IMR-90 (cell line): ENCODE data around the gene DIAPH2.
"Not testable (repeated sequence)": the region's sequence is repeated elsewhere in the genome, so short reads cannot be mapped to it uniquely, and the experiment has no call there.

Experiments used
- BHLHE40 ChIP-seq: fragments of 150-350 bp; IDR thresholded peaks from 2 replicates; pipeline ENCODE4 v1.6.1; 2016; ENCODE audit warnings: mild to moderate bottlenecking, low read depth, low read length
- CEBPB ChIP-seq: IDR thresholded peaks from 2 replicates; pipeline ENCODE4 v1.6.1; 2012; ENCODE audit warnings: low read depth, low read length, improper control_type of control experiment
- CHD1 ChIP-seq: IDR thresholded peaks from 2 replicates; pipeline ENCODE4 v1.6.1; 2012; ENCODE audit warnings: low read depth, low read length, improper control_type of control experiment
- CTCF ChIP-seq: conservative IDR thresholded peaks from 2 replicates; pipeline ENCODE4 v1.5.1; 2012; ENCODE audit warnings: mild to moderate bottlenecking, low read depth, low read length, improper control_type of control experiment
- ELK1 ChIP-seq: fragments of 150-350 bp; IDR thresholded peaks from 2 replicates; pipeline ENCODE4 v1.6.1; 2016; ENCODE audit warnings: low read depth, mild to moderate bottlenecking, low read length, moderate library complexity, borderline replicate concordance
- FOS ChIP-seq: fragments of 150-350 bp; IDR thresholded peaks from 2 replicates; pipeline ENCODE4 v1.6.1; 2016; ENCODE audit warnings: low read depth, low read length
- MAFK ChIP-seq: IDR thresholded peaks from 2 replicates; pipeline ENCODE4 v1.6.1; 2012; ENCODE audit warnings: low read depth, low read length, improper control_type of control experiment
- MAZ ChIP-seq: IDR thresholded peaks from 2 replicates; pipeline ENCODE4 v1.6.1; 2012; ENCODE audit warnings: low read depth, mild to moderate bottlenecking, low read length, improper control_type of control experiment, moderate library complexity, borderline replicate concordance
- NFE2L2 ChIP-seq: fragments of 150-350 bp; IDR thresholded peaks from 2 replicates; pipeline ENCODE4 v1.6.1; 2016; ENCODE audit warnings: low read depth, mild to moderate bottlenecking, low read length
- POLR2A ChIP-seq: IDR thresholded peaks from 2 replicates; pipeline ENCODE4 v1.6.1; 2012; ENCODE audit warnings: mild to moderate bottlenecking, low read depth, low read length
- RAD21 ChIP-seq: IDR thresholded peaks from 2 replicates; pipeline ENCODE4 v1.6.1; 2012; ENCODE audit warnings: low read length, improper control_type of control experiment
- RFX5 ChIP-seq: IDR thresholded peaks from 2 replicates; pipeline ENCODE4 v1.8.0; 2012; ENCODE audit warnings: low read depth, mild to moderate bottlenecking, low read length, moderate library complexity
- SMC3 ChIP-seq: fragments of 150-350 bp; IDR thresholded peaks from 2 replicates; pipeline ENCODE4 v1.6.1; 2016; ENCODE audit warnings: low read depth, mild to moderate bottlenecking, antibody characterized with exemption, low read length, moderate library complexity
- USF2 ChIP-seq: fragments of 150-350 bp; IDR thresholded peaks from 2 replicates; pipeline ENCODE4 v1.6.1; 2017; ENCODE audit warnings: mild to moderate bottlenecking, antibody characterized with exemption, low read length, low read depth

GRCh38 chrX:96859422-96859821 lies 174.8 kb downstream of the DIAPH2 start:
- not testable (repeated sequence) for TF ChIP-seq CTCF, POLR2A, RFX5, MAFK, BHLHE40, MAZ, RAD21, CHD1, USF2, FOS, SMC3, CEBPB, ELK1, NFE2L2
